ENCODE data around the gene EPRS1. TPM values are rescaled to one million over a fixed set of nuclear protein-coding genes. Genes with fewer than 3 reads are reported as not detected.

Gene EPRS1
- total RNA-seq: 10 to 100 TPM; 65.5 to 69.4 (median 67.6) TPM
- long read RNA-seq, donor 1, full-length matches to known transcripts: 17 of 49 reads
- long read RNA-seq, donor 1, partial matches to known transcripts: 29 of 49 reads
- long read RNA-seq, donor 1, other reads (novel, unspliced or antisense): 3 of 49 reads
- long read RNA-seq, donor 2, partial matches to known transcripts: 31 of 31 reads
- long read RNA-seq, donor 2, other reads (novel, unspliced or antisense): 0 of 31 reads

DNA sequence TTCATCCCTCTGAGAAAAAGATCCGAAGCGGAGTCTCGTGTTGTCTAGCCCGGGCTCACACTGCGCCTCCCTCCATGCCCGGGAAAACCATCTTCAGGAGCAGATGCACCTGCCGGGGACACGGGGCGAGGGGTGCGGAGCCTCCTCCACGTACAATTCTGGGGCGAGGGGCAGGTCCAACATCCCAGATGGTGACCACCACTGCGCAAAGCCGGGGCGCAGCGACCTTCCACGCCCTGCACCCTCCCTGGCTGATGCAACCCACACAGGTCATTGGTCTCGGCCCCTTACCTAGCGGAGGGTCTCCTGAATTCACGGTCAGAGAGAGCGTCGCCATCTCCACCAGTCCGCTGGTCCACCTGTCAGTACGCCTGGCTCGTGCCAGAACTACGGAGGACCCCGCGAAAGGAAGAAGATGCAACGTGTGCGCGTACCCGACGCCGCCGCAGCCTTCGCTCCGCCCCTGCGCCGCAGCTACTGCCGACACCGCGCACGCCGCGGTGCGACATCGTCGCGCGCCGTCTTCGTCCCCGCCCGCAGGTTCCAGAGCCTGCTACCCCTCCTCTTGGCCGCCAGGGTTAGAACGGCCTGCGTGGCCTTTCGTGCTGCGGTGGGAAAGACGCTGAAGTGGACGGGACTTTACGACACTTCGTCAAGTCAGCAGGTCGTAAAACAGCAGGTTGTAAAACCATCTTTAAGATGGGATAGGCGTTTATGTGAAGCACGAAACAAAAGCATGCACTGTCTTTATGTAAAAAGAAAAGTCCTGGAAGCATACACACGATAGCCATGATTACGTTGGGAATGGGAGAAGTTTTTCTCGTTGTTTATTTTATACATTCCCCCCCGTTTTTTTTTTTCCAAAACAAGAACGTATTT lies at the start of gene EPRS1:
Gene EPRS1 (minus strand): TSS at position 454 of the 879 bp plus-strand sequence. CDS start 117 bp downstream, at position 337.
- H3K4me1 ChIP-seq (ENCODE audit: low read depth): peaks cover 18% of the 10 kb centered on the region
- no peaks in the 10 kb centered on the region for H3K9me3 ChIP-seq
- ATAC-seq: peak; percentile 99
- no peaks in the 10 kb centered on the region for H3K36me3 ChIP-seq (ENCODE audit: low read depth)
- DNase-seq: peak; percentile 93 to 97 (median 96)
- peak within 1 kb of the TSS; percentile 51 for H3K4me3 ChIP-seq
- TF ChIP-seq, protein P1, sequence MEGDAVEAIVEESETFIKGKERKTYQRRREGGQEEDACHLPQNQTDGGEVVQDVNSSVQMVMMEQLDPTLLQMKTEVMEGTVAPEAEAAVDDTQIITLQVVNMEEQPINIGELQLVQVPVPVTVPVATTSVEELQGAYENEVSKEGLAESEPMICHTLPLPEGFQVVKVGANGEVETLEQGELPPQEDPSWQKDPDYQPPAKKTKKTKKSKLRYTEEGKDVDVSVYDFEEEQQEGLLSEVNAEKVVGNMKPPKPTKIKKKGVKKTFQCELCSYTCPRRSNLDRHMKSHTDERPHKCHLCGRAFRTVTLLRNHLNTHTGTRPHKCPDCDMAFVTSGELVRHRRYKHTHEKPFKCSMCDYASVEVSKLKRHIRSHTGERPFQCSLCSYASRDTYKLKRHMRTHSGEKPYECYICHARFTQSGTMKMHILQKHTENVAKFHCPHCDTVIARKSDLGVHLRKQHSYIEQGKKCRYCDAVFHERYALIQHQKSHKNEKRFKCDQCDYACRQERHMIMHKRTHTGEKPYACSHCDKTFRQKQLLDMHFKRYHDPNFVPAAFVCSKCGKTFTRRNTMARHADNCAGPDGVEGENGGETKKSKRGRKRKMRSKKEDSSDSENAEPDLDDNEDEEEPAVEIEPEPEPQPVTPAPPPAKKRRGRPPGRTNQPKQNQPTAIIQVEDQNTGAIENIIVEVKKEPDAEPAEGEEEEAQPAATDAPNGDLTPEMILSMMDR (IDR thresholded peaks at IDR 0.05): peak; percentile 88
- intact Hi-C loops (cut with DNase I, micrococcal nuclease): loop anchor here in 1 of 2 donors (2.0 kb wide), 1 partner anchor 49 kb away; the partner anchor contains the start of gene IARS2

DNA sequence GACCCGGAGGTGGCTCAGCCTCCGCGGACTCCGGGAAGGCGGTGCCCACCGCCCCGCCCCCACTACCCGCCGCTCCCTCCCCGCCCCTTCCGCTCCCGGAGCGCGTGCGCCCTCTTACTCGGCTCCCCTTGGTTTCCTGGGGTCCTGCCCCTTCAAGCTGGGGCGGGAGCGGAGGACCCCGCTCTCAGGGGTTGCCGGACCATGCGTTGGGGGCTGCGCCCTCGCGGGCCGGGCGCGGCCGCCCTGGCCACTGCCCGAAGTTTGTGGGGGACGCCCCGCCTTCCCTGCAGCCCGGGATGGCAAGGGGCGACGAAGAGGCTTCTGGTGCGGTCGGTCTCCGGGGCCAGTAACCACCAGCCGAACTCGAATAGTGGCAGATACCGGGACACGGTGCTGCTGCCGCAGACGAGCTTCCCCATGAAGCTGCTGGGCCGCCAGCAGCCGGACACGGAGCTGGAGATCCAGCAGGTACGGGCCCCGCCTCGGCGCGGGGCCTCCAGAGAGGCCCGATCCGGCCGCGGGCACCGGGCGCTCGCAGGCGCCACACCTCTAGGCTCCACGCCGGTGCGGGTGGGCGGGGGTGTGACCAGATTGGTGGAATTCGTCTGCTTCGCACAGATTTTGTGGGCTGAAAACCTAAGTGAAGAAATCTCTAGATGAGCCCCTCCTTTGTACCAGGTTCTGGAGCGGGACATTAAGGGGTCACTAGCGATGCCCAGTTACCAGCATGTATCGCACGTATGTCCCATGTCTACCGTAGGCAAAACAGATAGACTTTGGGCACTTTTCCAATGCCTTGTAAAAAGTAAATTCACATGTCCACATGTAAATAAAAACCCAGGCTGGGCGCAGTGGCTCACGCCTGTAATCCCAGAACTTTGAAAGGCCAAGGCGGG lies 48.0 kb upstream of the EPRS1 start, which contains the start of gene IARS2:
Gene IARS2 (plus strand): TSS at position 117 of the 896 bp plus-strand sequence. CDS start 85 bp downstream, at position 202.
- ATAC-seq: peak; percentile 92
- TF ChIP-seq, protein P1 (IDR thresholded peaks at IDR 0.05): no peak
- Histone ChIP-seq H3K9me3 (no peaks in the 10 kb centered on the region), H3K4me3 (peak within 1 kb of the TSS; percentile 83), H3K36me3 (ENCODE audit: low read depth) (no peaks in the 10 kb centered on the region), H3K4me1 (ENCODE audit: low read depth) (peaks cover 9% of the 10 kb centered on the region)
- intact Hi-C loops (cut with DNase I, micrococcal nuclease): loop anchor here in 1 of 2 donors (2.0 kb wide), 1 partner anchor 47 kb away; the partner anchor contains the start of gene EPRS1
- DNase-seq: peak; percentile 73 to 97 (median 94)

DNA sequence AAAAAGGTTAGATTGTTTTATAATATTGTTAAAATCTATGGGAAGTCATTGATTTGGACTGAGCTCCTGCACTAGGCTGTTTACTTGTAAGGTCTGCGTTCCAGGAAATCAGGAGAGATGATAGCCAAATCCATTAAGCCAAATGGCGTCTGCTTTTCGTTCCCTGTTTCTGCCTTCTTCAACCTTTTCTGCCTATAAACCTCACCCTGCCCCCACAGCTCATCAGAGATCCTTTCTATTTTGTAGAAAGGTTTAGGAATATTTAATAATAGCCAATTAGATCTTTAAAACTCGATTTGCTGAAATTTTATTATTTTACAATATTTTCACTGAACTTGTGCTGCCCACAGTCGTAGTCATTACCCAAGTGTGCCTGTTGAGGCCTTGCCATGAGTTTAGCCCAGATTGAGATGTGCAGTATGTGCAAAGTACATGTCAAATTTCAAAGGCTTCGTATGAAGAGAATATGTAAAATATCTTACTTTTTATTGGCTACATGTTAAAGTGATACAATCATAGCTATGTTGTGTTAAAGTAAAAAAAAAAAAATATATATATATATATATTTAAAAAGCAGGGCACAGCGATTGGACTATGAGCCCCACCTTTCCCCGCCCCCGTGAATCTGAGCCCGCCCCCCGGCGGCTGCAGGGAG lies 47.2 kb upstream of the EPRS1 start:
- no peaks in the 10 kb centered on the region for H3K36me3 ChIP-seq (ENCODE audit: low read depth)
- DNase-seq (peak in 1 of 3 donors; percentile 94), ATAC-seq (no peak)
- TF ChIP-seq, protein P1 (IDR thresholded peaks at IDR 0.05): no peak
- H3K9me3 ChIP-seq: no peaks in the 10 kb centered on the region
- H3K4me1 ChIP-seq (ENCODE audit: low read depth): peaks cover 9% of the 10 kb centered on the region
- intact Hi-C loops (cut with DNase I, micrococcal nuclease): loop anchor here in 1 of 2 donors (2.0 kb wide), 1 partner anchor 47 kb away; the partner anchor contains the start of gene EPRS1
- peak overlapping the region; percentile 83 for H3K4me3 ChIP-seq

DNA sequence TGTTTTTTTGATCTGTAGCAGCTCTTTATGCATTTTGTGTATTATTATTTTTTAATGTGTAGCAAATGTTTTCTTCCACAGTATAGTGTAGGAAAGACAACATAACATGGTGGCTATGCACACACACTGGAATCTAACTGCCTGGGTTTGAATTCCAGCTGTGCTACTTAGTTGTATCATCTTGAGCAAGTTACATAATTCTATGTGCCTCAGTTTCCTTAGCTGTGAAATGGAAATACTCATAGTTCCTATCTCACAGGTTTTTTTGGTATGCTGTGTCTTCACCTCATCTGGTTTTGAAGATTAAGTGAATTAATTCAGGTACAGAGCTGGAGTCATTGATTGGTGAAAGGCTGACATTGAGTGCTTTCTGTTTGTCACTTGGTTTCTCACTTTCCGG lies 46.4 kb upstream of the EPRS1 start:
- H3K9me3 ChIP-seq: no peaks in the 10 kb centered on the region
- H3K4me3 ChIP-seq: no peak overlapping the region
- intact Hi-C loops (cut with DNase I, micrococcal nuclease): no loop called here
- no peak for ATAC-seq
- no peak for DNase-seq
- H3K36me3 ChIP-seq (ENCODE audit: low read depth): no peaks in the 10 kb centered on the region
- H3K4me1 ChIP-seq (ENCODE audit: low read depth): peaks cover 9% of the 10 kb centered on the region
- TF ChIP-seq, protein P1 (IDR thresholded peaks at IDR 0.05): no peak

Data from mucosa of descending colon (tissue), 3 donors.